Neuronal stem cell (in vitro differentiated cells): Measurements from ENCODE around the gene FOXG1.

Source experiments
- DNase-seq: peaks from one replicate; pipeline ENCODE4 v3.0.0-alpha.2; 2013; ENCODE audit warnings: low spot score
- H2AFZ ChIP-seq: one replicate; pipeline ENCODE4 v1.6.1; 2013; ENCODE audit warnings: mild to moderate bottlenecking, low read length, inconsistent platforms
- H2AK5ac ChIP-seq: 2 replicates; pipeline ENCODE4 v1.6.1; 2013; ENCODE audit warnings: low read depth, mild to moderate bottlenecking, inconsistent platforms, low read length, moderate library complexity, mixed read lengths
- H2BK120ac ChIP-seq: 2 replicates; pipeline ENCODE4 v1.6.1; 2013; ENCODE audit warnings: low read depth, mild to moderate bottlenecking, inconsistent platforms, low read length, moderate library complexity, mixed read lengths
- H2BK12ac ChIP-seq: one replicate; pipeline ENCODE4 v1.6.1; 2013; ENCODE audit warnings: low read length, inconsistent platforms
- H2BK15ac ChIP-seq: 2 replicates; pipeline ENCODE4 v1.6.1; 2013; ENCODE audit warnings: mild to moderate bottlenecking, low read length, inconsistent platforms, mixed read lengths
- H2BK5ac ChIP-seq: one replicate; pipeline ENCODE4 v1.6.1; 2013; ENCODE audit warnings: inconsistent platforms, mild to moderate bottlenecking, low read length, moderate library complexity
- H3K14ac ChIP-seq: one replicate; pipeline ENCODE4 v1.6.1; 2013; ENCODE audit warnings: low read length, inconsistent platforms
- H3K18ac ChIP-seq: 2 replicates; pipeline ENCODE4 v1.6.1; 2013; ENCODE audit warnings: low read length, inconsistent platforms
- H3K23ac ChIP-seq: 2 replicates; pipeline ENCODE4 v1.6.1; 2013; ENCODE audit warnings: low read depth, mild to moderate bottlenecking, mixed read lengths, low read length, inconsistent platforms; ENCODE audit not compliant: poor library complexity
- H3K27ac ChIP-seq: replicated peaks from 3 replicates; pipeline ENCODE4 v1.5.1; 2013; ENCODE audit warnings: low read length, inconsistent platforms
- H3K27me3 ChIP-seq, 3 experiments: 2 replicates each; pipeline ENCODE4 v1.6.1; 2013; ENCODE audit warnings: low read length in 3 of 3, mild to moderate bottlenecking in 2 of 3, inconsistent platforms in 1 of 3, low read depth in 1 of 3, mixed read lengths in 1 of 3, moderate library complexity in 1 of 3; ENCODE audit not compliant: control insufficient read depth in 3 of 3, insufficient read depth in 3 of 3
- H3K36me3 ChIP-seq, 2 donors: replicated peaks in 1 of 2; 2 replicates each; pipeline ENCODE4 v1.6.1; 2013; ENCODE audit warnings: low read length in 2 of 2; ENCODE audit not compliant: control insufficient read depth in 2 of 2, insufficient read depth in 2 of 2
- H3K4ac ChIP-seq: 2 replicates; pipeline ENCODE4 v1.6.1; 2013; ENCODE audit warnings: inconsistent platforms, mild to moderate bottlenecking, low read length, moderate library complexity
- H3K4me1 ChIP-seq, 2 donors: 1 replicate in 1 of 2; 2 replicates in 1 of 2; pipeline ENCODE4 v1.6.1; 2013; ENCODE audit warnings: low read length in 2 of 2, low read depth in 1 of 2; ENCODE audit not compliant: control insufficient read depth in 2 of 2, insufficient read depth in 1 of 2
- H3K4me2 ChIP-seq: one replicate; pipeline ENCODE4 v1.6.1; 2013; ENCODE audit warnings: mild to moderate bottlenecking, low read length, inconsistent platforms; ENCODE audit not compliant: insufficient read depth, poor library complexity, severe bottlenecking
- H3K4me3 ChIP-seq, 2 donors: 2 replicates each; pipeline ENCODE4 v1.5.1; 2013; ENCODE audit warnings: low read length in 2 of 2, mild to moderate bottlenecking in 2 of 2, inconsistent platforms in 1 of 2, moderate library complexity in 1 of 2
- H3K79me1 ChIP-seq: one replicate; pipeline ENCODE4 v1.6.1; 2013; ENCODE audit warnings: low read depth, mild to moderate bottlenecking, inconsistent platforms, low read length, moderate library complexity
- H3K9ac ChIP-seq: one replicate; pipeline ENCODE4 v1.6.1; 2013; ENCODE audit warnings: mild to moderate bottlenecking, low read depth, low read length, inconsistent platforms; ENCODE audit not compliant: poor library complexity
- H3K9me3 ChIP-seq, 2 donors: replicated peaks in 1 of 2; 2 replicates each; pipeline versions ENCODE3 to v1.6.1; 2013; ENCODE audit warnings: low read length in 2 of 2, mild to moderate bottlenecking in 2 of 2, inconsistent platforms in 1 of 2, low read depth in 1 of 2, mixed read lengths in 1 of 2, moderate library complexity in 1 of 2; ENCODE audit not compliant: control insufficient read depth in 2 of 2, insufficient read depth in 1 of 2
- H4K8ac ChIP-seq: one replicate; pipeline ENCODE4 v1.6.1; 2013; ENCODE audit warnings: low read depth, mild to moderate bottlenecking, inconsistent platforms, low read length, moderate library complexity
- H4K91ac ChIP-seq: one replicate; pipeline ENCODE4 v1.6.1; 2013; ENCODE audit warnings: low read length, low read depth, mild to moderate bottlenecking, inconsistent platforms; ENCODE audit not compliant: poor library complexity
- WGBS, 2 donors: extraction: QIAGEN DNeasy Blood & Tissue Kit; methylation state at CpG; one replicate each; pipeline ENCODE4 v1.1.7; 2013; ENCODE audit warnings: missing lambda C conversion rate in 2 of 2, mixed read lengths in 1 of 2; ENCODE audit not compliant: insufficient read length in 2 of 2, insufficient replicate concordance in 1 of 2; ENCODE audit errors: extremely low coverage in 2 of 2; 5-methylcytosine and 5-hydroxymethylcytosine counted together

FOXG1 gene

DNA sequence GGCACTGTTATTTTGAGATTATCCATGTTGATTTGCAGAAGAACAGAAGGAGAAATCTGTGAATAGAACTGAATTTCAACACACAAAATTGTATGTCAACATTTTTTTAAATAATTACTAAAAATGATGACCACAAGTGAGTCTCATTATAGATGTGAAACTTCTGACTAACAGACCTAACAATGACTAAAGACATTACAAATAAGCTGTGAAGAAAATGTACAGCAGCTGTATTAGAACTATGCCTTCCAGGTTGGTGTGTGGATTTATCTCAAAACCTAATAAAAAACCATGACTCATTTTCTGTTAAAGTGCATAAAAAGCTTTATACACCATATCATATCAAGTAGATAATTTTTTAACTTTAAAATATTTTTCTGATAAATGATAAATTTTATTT is 22.5 kb upstream of the FOXG1 start:
- Histone ChIP-seq H3K14ac (no peak overlapping the region), H4K91ac (no peak overlapping the region), H4K8ac (no peak overlapping the region), H3K4ac (no peak overlapping the region), H3K79me1 (no peaks in the 10 kb centered on the region), H2BK5ac (no peak overlapping the region), H3K18ac (no peak overlapping the region), H3K9ac (no peak overlapping the region), H3K36me3 (no peaks in the 10 kb centered on the region), H2BK12ac (no peak overlapping the region), H2AK5ac (no peak overlapping the region), H2BK120ac (no peak overlapping the region), H3K4me1 (no peaks in the 10 kb centered on the region), H3K27me3 (no peaks in the 10 kb centered on the region), H2BK15ac (no peak overlapping the region), H3K9me3 (no peaks in the 10 kb centered on the region), H3K23ac (no peak overlapping the region), H3K4me3 (no peak overlapping the region), H2AFZ (no peak overlapping the region), H3K4me2 (no peak overlapping the region), H3K27ac (no peak overlapping the region)
- DNase-seq = no peak

DNA sequence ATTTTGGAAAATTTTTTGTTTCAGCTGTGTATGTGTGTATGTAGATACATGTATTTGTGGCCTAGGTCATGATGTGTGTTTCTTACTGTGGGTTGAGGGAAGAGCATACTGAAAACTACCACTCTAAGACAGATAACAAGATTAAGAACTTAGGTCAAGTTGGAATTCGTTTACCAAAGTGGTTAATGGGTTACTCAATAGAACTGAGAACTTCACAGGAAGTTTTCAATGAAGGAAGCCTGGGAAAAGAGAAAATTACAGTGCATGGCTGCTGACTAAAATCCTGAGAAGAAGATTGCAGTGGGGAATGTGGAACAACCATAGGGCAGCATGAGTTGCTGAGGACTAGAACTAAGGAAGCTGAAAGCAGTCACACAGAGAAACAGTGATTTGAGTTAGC is 21.4 kb upstream of the FOXG1 start:
- no peak overlapping the region for H2BK5ac ChIP-seq
- H2BK120ac ChIP-seq = no peak overlapping the region

DNA sequence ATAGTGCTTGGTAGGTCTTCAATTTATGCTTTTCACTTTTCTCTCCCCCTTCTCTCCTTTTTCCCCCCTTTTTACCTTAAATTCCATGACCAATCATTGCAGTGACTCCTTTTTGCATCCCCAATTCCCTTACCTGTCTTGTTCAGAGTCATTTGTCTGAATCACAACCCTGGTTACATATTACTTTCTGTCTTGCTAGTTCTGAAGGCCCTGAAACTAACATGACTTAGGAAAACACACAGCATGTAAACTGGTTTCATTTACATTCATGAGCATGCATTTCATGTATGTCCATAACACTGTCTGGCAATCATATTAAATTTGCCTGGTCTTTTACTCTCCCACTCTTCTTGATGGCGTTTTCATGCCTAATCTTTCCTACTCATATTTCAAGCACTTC is 20.3 kb upstream of the FOXG1 start:
- no peak overlapping the region for H2BK120ac ChIP-seq
- no peak overlapping the region for H3K4ac ChIP-seq
- no peak overlapping the region for H4K8ac ChIP-seq
- no peak overlapping the region for H3K4me3 ChIP-seq
- H2BK15ac ChIP-seq = no peak overlapping the region
- H4K91ac ChIP-seq = no peak overlapping the region
- H3K23ac ChIP-seq = no peak overlapping the region
- H2AFZ ChIP-seq = no peak overlapping the region
- H3K27ac ChIP-seq = no peak overlapping the region
- H3K27me3 ChIP-seq = no peaks in the 10 kb centered on the region
- no peak overlapping the region for H2BK12ac ChIP-seq
- no peak overlapping the region for H3K4me2 ChIP-seq
- no peak overlapping the region for H2AK5ac ChIP-seq
- no CpG with 5 or more reads among the region's 1 CpG for WGBS, 2 donors
- no peak for DNase-seq
- no peak overlapping the region for H3K14ac ChIP-seq
- no peak overlapping the region for H2BK5ac ChIP-seq
- no peak overlapping the region for H3K18ac ChIP-seq
- H3K79me1 ChIP-seq = no peaks in the 10 kb centered on the region
- H3K4me1 ChIP-seq = no peaks in the 10 kb centered on the region
- H3K9ac ChIP-seq = no peak overlapping the region
- H3K36me3 ChIP-seq = no peaks in the 10 kb centered on the region
- H3K9me3 ChIP-seq = no peaks in the 10 kb centered on the region

More for the DNA sequence above, 21.4 kb upstream of the FOXG1 start:
- Histone ChIP-seq H3K36me3 (no peaks in the 10 kb centered on the region), H2AK5ac (no peak overlapping the region), H3K4ac (no peak overlapping the region), H3K14ac (no peak overlapping the region), H2BK15ac (no peak overlapping the region), H4K8ac (no peak overlapping the region), H3K23ac (no peak overlapping the region), H3K4me3 (no peak overlapping the region), H3K9ac (no peak overlapping the region), H3K27ac (no peak overlapping the region), H3K4me1 (no peaks in the 10 kb centered on the region), H3K27me3 (no peaks in the 10 kb centered on the region), H2AFZ (no peak overlapping the region), H2BK12ac (no peak overlapping the region), H3K18ac (no peak overlapping the region), H3K9me3 (no peaks in the 10 kb centered on the region), H4K91ac (no peak overlapping the region), H3K4me2 (no peak overlapping the region), H3K79me1 (no peaks in the 10 kb centered on the region)
- DNase-seq = no peak
- WGBS, 2 donors = no CpG with 5 or more reads among the region's 1 CpG

DNA sequence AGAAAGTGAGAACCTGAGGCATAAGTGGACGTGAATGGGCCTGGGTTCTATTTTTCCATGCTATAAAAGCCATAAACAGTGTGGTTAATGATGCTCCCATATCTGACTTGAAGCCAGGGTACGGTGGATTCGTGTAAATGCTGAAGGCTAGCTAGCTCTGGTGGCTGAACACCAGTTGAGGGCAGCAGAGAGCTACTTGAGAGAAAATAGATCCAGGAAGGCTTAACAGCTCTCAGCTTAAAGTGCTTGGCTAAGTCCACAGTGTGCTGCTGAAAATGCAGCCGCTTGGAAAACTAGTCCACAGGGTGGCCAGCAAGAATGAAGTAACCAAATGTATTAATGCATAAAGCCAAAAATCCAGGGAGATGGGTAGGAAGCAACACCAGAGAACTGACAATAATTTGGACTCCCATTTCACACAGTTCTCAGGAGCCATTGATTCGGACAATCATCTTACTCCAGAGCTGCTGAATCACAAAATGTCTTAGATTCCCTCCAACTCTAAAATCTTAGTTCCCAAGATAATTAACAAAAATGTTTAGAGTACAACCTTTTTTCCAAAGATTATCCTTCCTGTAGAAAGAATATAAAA is 15.0 kb upstream of the FOXG1 start:
- H2AK5ac ChIP-seq = no peak overlapping the region
- no peak overlapping the region for H3K4ac ChIP-seq
- no peak overlapping the region for H2BK120ac ChIP-seq
- no peaks in the 10 kb centered on the region for H3K9me3 ChIP-seq
- H3K4me2 ChIP-seq = no peak overlapping the region
- DNase-seq = no peak
- no peak overlapping the region for H3K23ac ChIP-seq
- no peak overlapping the region for H2BK12ac ChIP-seq
- no peak overlapping the region for H3K9ac ChIP-seq
- no peak overlapping the region for H4K8ac ChIP-seq
- no peak overlapping the region for H3K14ac ChIP-seq
- no peaks in the 10 kb centered on the region for H3K36me3 ChIP-seq
- H3K4me3 ChIP-seq = no peak overlapping the region
- no peak overlapping the region for H3K27ac ChIP-seq
- no peak overlapping the region for H2AFZ ChIP-seq
- H3K4me1 ChIP-seq = peaks cover 0 to 6% of the 10 kb centered on the region in 2 donors
- H2BK5ac ChIP-seq = no peak overlapping the region
- no peak overlapping the region for H2BK15ac ChIP-seq
- H4K91ac ChIP-seq = no peak overlapping the region
- H3K18ac ChIP-seq = no peak overlapping the region
- peaks cover 0 to 21% (median 16%) of the 10 kb centered on the region in 3 experiments for H3K27me3 ChIP-seq
- WGBS, 2 donors = no CpG with 5 or more reads among the region's 5 CpGs
- H3K79me1 ChIP-seq = no peaks in the 10 kb centered on the region
